ENCODE measurements around the gene RBBP8NL. TPM values are rescaled to one million over a fixed set of nuclear protein-coding genes. Genes with fewer than 3 reads are reported as not detected.

The RBBP8NL gene
- total and polyA plus RNA-seq, 12 donors = not detected

- Histone ChIP-seq H3K27me3 (no peaks in the 10 kb centered on the region), H3K9me3 (replicated peaks in 1 of 3) (no peaks in the 10 kb centered on the region), H3K27ac (no peak overlapping the region), H3K4me1 (replicated peaks in 1 of 2) (no peaks in the 10 kb centered on the region), H3K4me3 (no peak overlapping the region), H3K36me3 (replicated peaks in 1 of 2) (no peaks in the 10 kb centered on the region)
- TF ChIP-seq POLR2A (IDR thresholded peaks at IDR 0.05) = no peak
- TF ChIP-seq CTCF (IDR thresholded peaks at IDR 0.05) = no peak
- intact Hi-C loops (cut with DNase I) = loop anchor here in 1 of 2 donors (5.0 kb wide), 1 partner anchor 187 kb away; no protein-coding TSS in a partner anchor
- no peak for DNase-seq
- 79 to 88% (median 84%) methylated on average over 2 to 21 of the region's 21 CpGs for WGBS, 4 donors
These were observed 1.9 kb downstream of the RBBP8NL start for GRCh38 chr20:62425281-62426058.

GRCh38 chr20:62424249-62425107 lies 2.9 kb downstream of the RBBP8NL start:
- TF ChIP-seq CTCF (IDR thresholded peaks at IDR 0.05) (no peak), POLR2A (IDR thresholded peaks at IDR 0.05) (no peak)
- Histone ChIP-seq H3K9me3 (replicated peaks in 1 of 3) (no peaks in the 10 kb centered on the region), H3K27me3 (no peaks in the 10 kb centered on the region), H3K4me1 (replicated peaks in 1 of 2) (no peaks in the 10 kb centered on the region), H3K27ac (no peak overlapping the region), H3K4me3 (no peak overlapping the region), H3K36me3 (replicated peaks in 1 of 2) (no peaks in the 10 kb centered on the region)
- DNase-seq = no peak
- intact Hi-C loops (cut with DNase I) = loop anchor here in 1 of 2 donors (5.0 kb wide), 1 partner anchor 188 kb away; no protein-coding TSS in a partner anchor
- WGBS, 4 donors = 62 to 90% (median 69%) methylated on average over 2 to 23 of the region's 23 CpGs

- Histone ChIP-seq H3K27ac (no peak overlapping the region), H3K9me3 (replicated peaks in 1 of 3) (no peaks in the 10 kb centered on the region), H3K36me3 (replicated peaks in 1 of 2) (no peaks in the 10 kb centered on the region), H3K4me3 (no peak overlapping the region), H3K4me1 (replicated peaks in 1 of 2) (no peaks in the 10 kb centered on the region), H3K27me3 (no peaks in the 10 kb centered on the region)
- no peak for TF ChIP-seq POLR2A (IDR thresholded peaks at IDR 0.05)
- TF ChIP-seq CTCF (IDR thresholded peaks at IDR 0.05) = no peak
- intact Hi-C loops (cut with DNase I) = no loop called here
- DNase-seq = no peak
- 45 to 53% (median 48%) methylated on average over 6 to 10 of the region's 10 CpGs for WGBS, 4 donors
These were observed 4.0 kb downstream of the RBBP8NL start for GRCh38 chr20:62423326-62423706.

GRCh38 chr20:62422636-62423325 lies 4.6 kb downstream of the RBBP8NL start:
- no peaks in the 10 kb centered on the region for H3K4me1 ChIP-seq (replicated peaks in 1 of 2)
- H3K27ac ChIP-seq = no peak overlapping the region
- H3K9me3 ChIP-seq (replicated peaks in 1 of 3) = no peaks in the 10 kb centered on the region
- H3K36me3 ChIP-seq (replicated peaks in 1 of 2) = no peaks in the 10 kb centered on the region
- no peak for TF ChIP-seq POLR2A (IDR thresholded peaks at IDR 0.05)
- no peak for TF ChIP-seq CTCF (IDR thresholded peaks at IDR 0.05)
- H3K27me3 ChIP-seq = no peaks in the 10 kb centered on the region
- intact Hi-C loops (cut with DNase I) = no loop called here
- no peak for DNase-seq
- H3K4me3 ChIP-seq = no peak overlapping the region
- 78 to 85% (median 80%) methylated on average over 16 to 20 of the region's 20 CpGs for WGBS, 4 donors

All from adrenal gland (tissue), 12 donors.